Chondrocyte (in vitro differentiated cells): ENCODE results near the gene UBQLN3. TPM values are rescaled to one million over a fixed set of nuclear protein-coding genes. Genes with fewer than 3 reads are reported as not detected.

ENCODE experiments used
- DNase-seq: peaks from one replicate; pipeline ENCODE4 v3.0.0; 2021; ENCODE audit warnings: mixed read lengths, low spot score
- H3K27ac Mint-ChIP-seq: one replicate; pipeline ENCODE4 v1.8.0; 2021; ENCODE audit warnings: mild to moderate bottlenecking, moderate library complexity, mixed read lengths; ENCODE audit not compliant: unreplicated experiment
- H3K27me3 Mint-ChIP-seq: 2 replicates; pipeline ENCODE4 v1.8.0; 2021; ENCODE audit warnings: low read depth, mixed read lengths
- H3K36me3 Mint-ChIP-seq: 2 replicates; pipeline ENCODE4 v1.8.0; 2021; ENCODE audit warnings: low read depth, mixed read lengths
- H3K4me1 Mint-ChIP-seq: 2 replicates; pipeline ENCODE4 v1.8.0; 2021; ENCODE audit warnings: low read depth, mild to moderate bottlenecking, mixed read lengths
- H3K4me3 Mint-ChIP-seq: one replicate; pipeline ENCODE4 v1.8.0; 2021; ENCODE audit warnings: mild to moderate bottlenecking, moderate library complexity, mixed read lengths; ENCODE audit not compliant: unreplicated experiment
- H3K9me3 Mint-ChIP-seq: 2 replicates; pipeline ENCODE4 v1.8.0; 2021; ENCODE audit warnings: low read depth, mixed read lengths
- CTCF ChIP-seq: fragments of 200-600 bp; sonication (generic); IDR thresholded peaks from 2 replicates; pipeline ENCODE4 v1.5.0; 2021; ENCODE audit warnings: antibody characterized with exemption, mild to moderate bottlenecking, moderate library complexity
- total RNA-seq: library from RNA; stranded (reverse); gene quantifications from 3 replicates; pipeline ENCODE4 v1.2.1, GENCODE V29; 2021

The UBQLN3 gene
- total RNA-seq, 1 donor from 2014 or later, result not detected

- Mint-ChIP-seq H3K27ac (no peak overlapping the region), H3K36me3 (no peaks in the 10 kb centered on the region)
- no peak for DNase-seq
These were observed 12.6 kb upstream of the UBQLN3 start for GRCh38 chr11:5522308-5522707.

GRCh38 chr11:5521540-5521939, 11.8 kb upstream of the UBQLN3 start:
- Mint-ChIP-seq H3K36me3 (no peaks in the 10 kb centered on the region), H3K4me3 (no peak overlapping the region), H3K4me1 (no peaks in the 10 kb centered on the region), H3K27me3 (peaks cover 20% of the 10 kb centered on the region), H3K9me3 (no peaks in the 10 kb centered on the region), H3K27ac (no peak overlapping the region)
- DNase-seq, result no peak
- TF ChIP-seq CTCF, result no peak

More at GRCh38 chr11:5522308-5522707, 12.6 kb upstream of the UBQLN3 start:
- Mint-ChIP-seq H3K9me3 (no peaks in the 10 kb centered on the region), H3K4me1 (no peaks in the 10 kb centered on the region), H3K4me3 (no peak overlapping the region), H3K27me3 (peaks cover 20% of the 10 kb centered on the region)
- no peak for TF ChIP-seq CTCF

GRCh38 chr11:5516599-5516998, 6.8 kb upstream of the UBQLN3 start, which contains the start of gene UBQLNL:
TSS of gene UBQLNL (minus strand) at chr11:5516699. CDS start at chr11:5516441, 258 bp downstream.
- Mint-ChIP-seq H3K27me3 (peaks cover under 1% of the 10 kb centered on the region), H3K9me3 (no peaks in the 10 kb centered on the region), H3K4me3 (no peak within 1 kb of the TSS), H3K4me1 (no peaks in the 10 kb centered on the region), H3K36me3 (peaks cover 1% of the 10 kb centered on the region), H3K27ac (no peak within 1 kb of the TSS)
- no peak for TF ChIP-seq CTCF
- no peak for DNase-seq

GRCh38 chr11:5514841-5515240, 5.1 kb upstream of the UBQLN3 start:
- H3K27ac Mint-ChIP-seq, result no peak overlapping the region
- no peaks in the 10 kb centered on the region for H3K4me1 Mint-ChIP-seq
- no peak for TF ChIP-seq CTCF
- H3K4me3 Mint-ChIP-seq, result no peak overlapping the region
- H3K27me3 Mint-ChIP-seq, result peaks cover 15% of the 10 kb centered on the region
- no peaks in the 10 kb centered on the region for H3K9me3 Mint-ChIP-seq
- H3K36me3 Mint-ChIP-seq, result peaks cover 1% of the 10 kb centered on the region
- DNase-seq, result no peak

- no peak for TF ChIP-seq CTCF
- Mint-ChIP-seq H3K4me3 (no peak overlapping the region), H3K27me3 (peaks cover 31% of the 10 kb centered on the region), H3K36me3 (peaks cover 1% of the 10 kb centered on the region), H3K9me3 (no peaks in the 10 kb centered on the region), H3K4me1 (no peaks in the 10 kb centered on the region), H3K27ac (no peak overlapping the region)
- no peak for DNase-seq
These were observed 1.2 kb downstream of the UBQLN3 start for GRCh38 chr11:5508605-5509004.
